GM18907 (cell line): ENCODE results near the gene ZNF783.
"Not testable (repeated sequence)": the region's sequence is repeated elsewhere in the genome, so short reads cannot be mapped to it uniquely, and the experiment has no call there.

Experiments used
- ATAC-seq: cut with Tn5 transposase; IDR thresholded peaks from one replicate; pipeline ENCODE4 v1.9.1; 2021; ENCODE audit warnings: mild to moderate bottlenecking, moderate library complexity; ENCODE audit not compliant: unreplicated experiment

Gene ZNF783

GRCh38 chr7:149261829-149262617 lies at the start of gene ZNF783:
Gene ZNF783 (plus strand): TSS chr7:149262196. CDS start chr7:149262334, 138 bp downstream.
- peak; percentile 86 for ATAC-seq

- ATAC-seq = no peak
These were observed 47.8 kb upstream of the ZNF783 start for GRCh38 chr7:149214020-149214720.

GRCh38 chr7:149216402-149216801 lies 45.6 kb upstream of the ZNF783 start:
- no peak for ATAC-seq

GRCh38 chr7:149217570-149217969 lies 44.4 kb upstream of the ZNF783 start:
- ATAC-seq = no peak

- ATAC-seq = no peak
These were observed 43.3 kb upstream of the ZNF783 start for GRCh38 chr7:149218469-149219420.

GRCh38 chr7:149220534-149220933 lies 41.5 kb upstream of the ZNF783 start:
- ATAC-seq = no peak

GRCh38 chr7:149223176-149223575 lies 38.8 kb upstream of the ZNF783 start:
- ATAC-seq = no peak

GRCh38 chr7:149223761-149224160 lies 38.2 kb upstream of the ZNF783 start:
- ATAC-seq = no peak

- ATAC-seq = no peak
These were observed 37.6 kb upstream of the ZNF783 start for GRCh38 chr7:149224352-149224751.

- no peak for ATAC-seq
These were observed 36.9 kb upstream of the ZNF783 start for GRCh38 chr7:149225106-149225505.

- no peak for ATAC-seq
These were observed 36.3 kb upstream of the ZNF783 start for GRCh38 chr7:149225656-149226055.

- not testable (repeated sequence) for ATAC-seq
These were observed 35.6 kb upstream of the ZNF783 start for GRCh38 chr7:149226366-149226765.

- ATAC-seq = no peak
These were observed 35.0 kb upstream of the ZNF783 start for GRCh38 chr7:149226840-149227494.

GRCh38 chr7:149228831-149229471 lies 33.0 kb upstream of the ZNF783 start:
- ATAC-seq = no peak

GRCh38 chr7:149229526-149229925 lies 32.5 kb upstream of the ZNF783 start:
- no peak for ATAC-seq

GRCh38 chr7:149232362-149232761 lies 29.6 kb upstream of the ZNF783 start:
- ATAC-seq = no peak

GRCh38 chr7:149233655-149234204 lies 28.3 kb upstream of the ZNF783 start:
- ATAC-seq = not testable (repeated sequence)

- no peak for ATAC-seq
These were observed 24.5 kb upstream of the ZNF783 start for GRCh38 chr7:149237502-149237901.

GRCh38 chr7:149238051-149238450 lies 23.9 kb upstream of the ZNF783 start:
- no peak for ATAC-seq
